OCI-LY3 (cell line): ENCODE results near the gene TLL2.

ENCODE experiments used
- H2AFZ ChIP-seq: fragments of 200-600, 300-600 bp; shearing (Covaris generic); 2 replicates; pipeline ENCODE4 v1.6.0; 2014; ENCODE audit warnings: antibody characterized with exemption, low read depth, low read length
- H3K27ac ChIP-seq: fragments of 200-600, 300-600 bp; sonication (generic); 2 replicates; pipeline ENCODE4 v1.5.1; 2014; ENCODE audit warnings: mild to moderate bottlenecking, low read length, moderate library complexity, mixed read lengths
- H3K27me3 ChIP-seq: fragments of 200-600, 300-600 bp; sonication (generic); 2 replicates; pipeline ENCODE4 v1.6.1; 2014; ENCODE audit warnings: low read depth, low read length, mixed read lengths
- H3K36me3 ChIP-seq: fragments of 200-600, 300-600 bp; sonication (generic); replicated peaks from 2 replicates; pipeline ENCODE3; 2014; ENCODE audit warnings: low read depth, low read length, mixed read lengths
- H3K4me1 ChIP-seq: fragments of 300-600, 200-600 bp; sonication (generic); 2 replicates; pipeline ENCODE4 v1.6.1; 2014; ENCODE audit warnings: low read length, mixed read lengths
- H3K4me2 ChIP-seq: fragments of 200-600, 300-600 bp; sonication (generic); 2 replicates; pipeline ENCODE4 v1.6.1; 2014; ENCODE audit warnings: low read length, mixed read lengths
- H3K4me3 ChIP-seq: fragments of 300-600, 200-600 bp; sonication (generic); 2 replicates; pipeline ENCODE4 v1.5.1; 2014; ENCODE audit warnings: antibody characterized with exemption, mild to moderate bottlenecking, low read length, moderate library complexity
- H3K79me2 ChIP-seq: fragments of 300-600, 200-600 bp; shearing (Covaris generic); 2 replicates; pipeline ENCODE4 v1.6.1; 2014; ENCODE audit warnings: mild to moderate bottlenecking, low read length, mixed read lengths
- H3K9ac ChIP-seq: fragments of 300-600, 200-600 bp; shearing (Covaris generic); 2 replicates; pipeline ENCODE4 v1.6.0; 2014; ENCODE audit warnings: mild to moderate bottlenecking, low read length, moderate library complexity
- H3K9me3 ChIP-seq: fragments of 200-600, 300-600 bp; shearing (Covaris generic); 2 replicates; pipeline ENCODE4 v1.6.1; 2014; ENCODE audit warnings: low read length, mixed read lengths; ENCODE audit not compliant: insufficient read depth
- H4K20me1 ChIP-seq: fragments of 200-600, 300-600 bp; sonication (generic); 2 replicates; pipeline ENCODE4 v1.6.1; 2016; ENCODE audit warnings: low read length, mixed read lengths; ENCODE audit not compliant: insufficient read depth
- EZH2phosphoT487 ChIP-seq: fragments of 200-600 bp; shearing (Covaris generic); IDR thresholded peaks from 2 replicates; pipeline ENCODE4 v1.6.1; 2018; ENCODE audit warnings: antibody characterized with exemption, mixed run types, low read depth
- TF ChIP-seq, protein P1 (sequence below): fragments of 200-600, 300-600 bp; sonication (generic); IDR thresholded peaks from 2 replicates; pipeline ENCODE4 v1.5.1; 2014; ENCODE audit warnings: antibody characterized with exemption, low read length, low read depth

TLL2 gene

DNA sequence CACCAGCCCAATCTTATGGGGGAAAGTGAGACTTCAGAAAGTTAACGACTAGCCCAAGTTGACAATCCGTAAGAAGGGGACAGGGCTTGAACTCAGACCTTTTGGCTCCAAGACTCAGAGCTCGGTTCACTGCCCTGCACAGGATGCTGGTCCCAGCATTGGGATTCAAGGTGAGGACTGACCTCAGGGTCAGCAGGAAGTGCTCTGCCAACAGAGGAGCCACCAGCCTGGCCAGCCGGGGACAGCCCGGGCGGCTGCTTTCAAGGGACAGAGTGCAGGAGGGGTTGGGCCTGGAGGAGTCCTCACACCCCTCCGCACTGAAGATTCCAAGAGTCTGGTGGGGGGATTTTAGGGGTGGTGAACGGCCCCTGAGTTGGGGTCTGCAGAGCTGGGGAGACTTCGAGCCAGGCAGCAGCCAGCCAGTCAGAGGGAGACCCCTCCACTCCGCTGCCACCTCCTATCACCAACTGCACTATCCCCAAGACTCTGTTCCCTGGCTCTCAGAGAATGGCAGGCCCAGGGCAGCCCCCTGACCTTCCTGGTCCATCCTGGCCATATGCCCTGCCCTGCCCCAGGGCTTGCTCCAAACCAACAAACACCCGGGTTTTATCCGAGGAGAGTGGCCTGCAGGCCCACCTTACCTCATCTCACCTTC is 19.7 kb downstream of the TLL2 start:
- H3K9ac ChIP-seq, result no peak overlapping the region
- TF ChIP-seq, protein P1, sequence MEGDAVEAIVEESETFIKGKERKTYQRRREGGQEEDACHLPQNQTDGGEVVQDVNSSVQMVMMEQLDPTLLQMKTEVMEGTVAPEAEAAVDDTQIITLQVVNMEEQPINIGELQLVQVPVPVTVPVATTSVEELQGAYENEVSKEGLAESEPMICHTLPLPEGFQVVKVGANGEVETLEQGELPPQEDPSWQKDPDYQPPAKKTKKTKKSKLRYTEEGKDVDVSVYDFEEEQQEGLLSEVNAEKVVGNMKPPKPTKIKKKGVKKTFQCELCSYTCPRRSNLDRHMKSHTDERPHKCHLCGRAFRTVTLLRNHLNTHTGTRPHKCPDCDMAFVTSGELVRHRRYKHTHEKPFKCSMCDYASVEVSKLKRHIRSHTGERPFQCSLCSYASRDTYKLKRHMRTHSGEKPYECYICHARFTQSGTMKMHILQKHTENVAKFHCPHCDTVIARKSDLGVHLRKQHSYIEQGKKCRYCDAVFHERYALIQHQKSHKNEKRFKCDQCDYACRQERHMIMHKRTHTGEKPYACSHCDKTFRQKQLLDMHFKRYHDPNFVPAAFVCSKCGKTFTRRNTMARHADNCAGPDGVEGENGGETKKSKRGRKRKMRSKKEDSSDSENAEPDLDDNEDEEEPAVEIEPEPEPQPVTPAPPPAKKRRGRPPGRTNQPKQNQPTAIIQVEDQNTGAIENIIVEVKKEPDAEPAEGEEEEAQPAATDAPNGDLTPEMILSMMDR, result no peak
- TF ChIP-seq EZH2phosphoT487, result no peak
- H3K9me3 ChIP-seq, result no peaks in the 10 kb centered on the region
- H3K79me2 ChIP-seq, result no peaks in the 10 kb centered on the region
- H3K27me3 ChIP-seq, result no peaks in the 10 kb centered on the region
- H3K4me1 ChIP-seq, result no peaks in the 10 kb centered on the region
- H3K4me2 ChIP-seq, result no peak overlapping the region
- H3K4me3 ChIP-seq, result no peak overlapping the region
- H3K36me3 ChIP-seq, result no peaks in the 10 kb centered on the region
- H2AFZ ChIP-seq, result no peak overlapping the region
- no peak overlapping the region for H3K27ac ChIP-seq
- no peaks in the 10 kb centered on the region for H4K20me1 ChIP-seq

DNA sequence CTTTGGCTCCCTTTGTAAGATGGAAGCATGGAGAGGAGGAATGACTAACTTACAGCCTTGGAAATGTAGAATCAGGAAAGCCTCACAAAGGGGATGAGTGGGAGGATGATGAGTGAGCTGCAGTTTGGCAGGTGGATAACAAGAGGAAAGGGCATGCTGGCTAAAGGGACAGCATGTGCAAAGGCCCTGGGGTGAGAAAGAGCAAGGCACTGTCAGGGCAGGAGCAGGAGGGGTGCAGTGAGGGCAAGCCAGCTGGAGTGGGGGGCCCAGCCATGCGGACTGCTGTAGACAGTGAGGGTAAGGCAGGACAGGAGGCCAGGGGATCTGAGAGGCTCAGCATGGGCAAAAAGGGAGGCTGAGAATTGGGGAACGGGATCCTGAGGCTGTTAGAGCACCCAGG is 20.5 kb downstream of the TLL2 start:
- H3K36me3 ChIP-seq, result no peaks in the 10 kb centered on the region
- H3K4me1 ChIP-seq, result no peaks in the 10 kb centered on the region
- TF ChIP-seq, protein P1, result no peak
- no peak for TF ChIP-seq EZH2phosphoT487
- no peak overlapping the region for H3K27ac ChIP-seq
- H2AFZ ChIP-seq, result no peak overlapping the region
- H3K79me2 ChIP-seq, result no peaks in the 10 kb centered on the region
- H3K9ac ChIP-seq, result no peak overlapping the region
- H3K4me3 ChIP-seq, result no peak overlapping the region
- H3K4me2 ChIP-seq, result no peak overlapping the region
- H3K9me3 ChIP-seq, result no peaks in the 10 kb centered on the region
- no peaks in the 10 kb centered on the region for H3K27me3 ChIP-seq
- H4K20me1 ChIP-seq, result no peaks in the 10 kb centered on the region

DNA sequence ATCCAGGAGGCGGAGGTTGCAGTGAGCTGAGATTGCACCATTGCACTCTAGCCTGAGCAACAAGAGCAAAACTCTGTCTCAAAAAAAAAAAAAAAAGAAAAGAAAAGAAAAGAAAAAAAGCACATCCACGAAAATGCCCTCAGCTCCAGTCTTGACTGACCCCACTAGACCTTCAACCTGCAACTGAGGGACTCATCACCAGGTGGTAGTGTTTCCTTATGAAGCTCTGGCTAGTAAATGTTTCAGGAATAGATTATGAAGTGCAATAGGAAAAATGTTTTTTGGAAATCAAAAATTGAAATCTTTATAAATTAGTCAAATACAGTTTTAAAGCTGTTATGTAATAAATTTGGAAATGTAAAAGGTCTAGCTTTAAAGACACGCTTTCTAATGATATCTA is 22.4 kb downstream of the TLL2 start:
- Histone ChIP-seq H4K20me1 (no peaks in the 10 kb centered on the region), H3K4me2 (no peak overlapping the region), H3K27ac (no peak overlapping the region), H3K4me1 (no peaks in the 10 kb centered on the region), H2AFZ (no peak overlapping the region), H3K36me3 (no peaks in the 10 kb centered on the region), H3K9me3 (no peaks in the 10 kb centered on the region), H3K9ac (no peak overlapping the region), H3K4me3 (no peak overlapping the region), H3K27me3 (no peaks in the 10 kb centered on the region), H3K79me2 (no peaks in the 10 kb centered on the region)
- TF ChIP-seq, protein P1, result peak; percentile 20; the same call in 1 of the 2 replicates
- no peak for TF ChIP-seq EZH2phosphoT487

DNA sequence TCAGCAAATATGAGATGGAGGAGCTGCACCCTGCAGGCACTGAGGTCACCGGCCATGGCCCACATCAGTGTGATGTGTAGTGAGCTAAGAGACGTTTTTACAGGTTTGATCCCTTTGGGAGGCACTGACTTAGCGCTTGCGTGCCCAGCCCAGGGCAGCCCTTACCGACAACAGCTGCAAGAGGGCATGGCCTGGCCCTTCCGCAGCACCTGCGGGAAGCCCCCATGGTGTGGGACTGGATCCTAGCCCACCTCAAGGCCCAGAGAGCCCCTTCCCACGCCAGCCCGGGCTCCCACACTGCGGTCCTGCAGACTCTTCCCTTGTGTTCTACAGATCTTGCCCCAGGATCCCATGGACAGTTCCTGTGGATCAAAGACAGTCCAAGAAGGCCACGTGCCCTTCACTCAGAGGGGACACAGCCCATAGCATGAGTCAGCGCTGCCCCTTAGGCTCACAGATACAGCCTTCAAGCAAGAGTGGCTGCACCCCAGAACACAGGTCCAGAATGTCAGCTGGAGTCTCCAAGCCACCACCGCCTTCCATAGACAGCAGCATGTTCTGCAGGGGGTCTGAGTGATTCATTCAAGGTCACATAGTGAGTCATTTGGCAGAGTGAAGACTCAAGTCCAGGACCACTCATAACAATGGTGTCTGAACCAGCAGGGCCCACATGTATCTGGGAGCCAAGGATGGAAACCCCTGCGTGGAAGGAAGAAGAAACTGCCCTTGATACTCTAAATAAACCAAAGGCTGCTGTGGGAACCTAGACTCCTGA is 25.4 kb downstream of the TLL2 start:
- Histone ChIP-seq H3K4me1 (no peaks in the 10 kb centered on the region), H2AFZ (no peak overlapping the region), H4K20me1 (no peaks in the 10 kb centered on the region), H3K9me3 (no peaks in the 10 kb centered on the region), H3K4me2 (no peak overlapping the region), H3K9ac (no peak overlapping the region), H3K27me3 (peaks cover 6% of the 10 kb centered on the region; the same call in 1 of the 2 replicates), H3K79me2 (no peaks in the 10 kb centered on the region), H3K36me3 (no peaks in the 10 kb centered on the region), H3K4me3 (no peak overlapping the region), H3K27ac (no peak overlapping the region)
- TF ChIP-seq, protein P1, result no peak
- TF ChIP-seq EZH2phosphoT487, result no peak
